Amniotic stem cell (primary cell): Measurements from ENCODE around the gene ANKS1B.
"Not testable (repeated sequence)": the region's sequence is repeated elsewhere in the genome, so short reads cannot be mapped to it uniquely, and the experiment has no call there.

Experiments
- DNase-seq: peaks from one replicate; lab custom pipeline; 2025; lab: John Stamatoyannopoulos, UW

The ANKS1B gene

DNA sequence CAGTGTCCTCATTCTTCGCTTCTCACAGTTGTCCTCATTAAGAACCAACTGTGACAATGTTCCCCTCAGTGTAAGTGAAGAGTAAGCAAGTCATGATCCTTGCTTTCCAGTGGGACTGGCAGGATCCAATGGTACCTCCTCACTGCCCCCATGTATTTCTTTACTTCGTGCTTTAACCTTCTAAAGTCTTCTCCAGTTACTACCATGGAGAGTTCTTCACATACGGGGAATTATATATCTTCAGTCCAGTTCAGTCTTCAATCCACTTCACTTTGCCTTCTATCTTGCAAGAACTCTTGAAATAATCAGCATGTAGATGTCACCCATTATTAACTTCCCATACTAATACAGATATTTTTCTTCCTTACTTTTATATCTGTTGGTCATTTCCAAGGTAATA is 719.1 kb downstream of the ANKS1B start:
- no peak for DNase-seq

- no peak for DNase-seq
Observed at GRCh38 chr12:99261256-99261655, 723.5 kb downstream of the ANKS1B start.

DNA sequence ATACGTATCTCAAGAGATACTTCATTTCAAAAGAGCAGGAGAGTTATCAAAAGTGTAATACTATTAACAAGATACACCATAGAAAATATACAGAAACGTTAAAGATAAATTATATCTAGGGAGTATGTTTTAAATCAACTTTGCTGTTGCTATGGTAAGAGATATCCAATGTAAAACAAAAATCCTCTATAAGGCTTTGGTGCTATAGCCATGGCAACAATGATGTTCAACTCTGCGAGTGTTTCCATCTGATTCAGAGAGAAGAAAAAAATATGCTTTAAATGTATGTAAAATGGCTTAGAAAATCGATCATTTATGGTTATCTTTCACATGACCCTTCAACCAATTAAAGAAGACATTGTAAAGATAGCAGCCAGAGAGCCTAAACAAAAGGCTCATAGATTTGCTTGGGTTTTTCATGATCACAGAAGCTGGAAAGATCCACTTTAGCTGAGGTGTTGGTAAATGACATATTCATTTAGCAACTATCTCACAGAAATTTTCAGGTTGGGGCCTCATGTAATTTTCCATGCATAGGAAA is 724.2 kb downstream of the ANKS1B start:
- DNase-seq = no peak

DNA sequence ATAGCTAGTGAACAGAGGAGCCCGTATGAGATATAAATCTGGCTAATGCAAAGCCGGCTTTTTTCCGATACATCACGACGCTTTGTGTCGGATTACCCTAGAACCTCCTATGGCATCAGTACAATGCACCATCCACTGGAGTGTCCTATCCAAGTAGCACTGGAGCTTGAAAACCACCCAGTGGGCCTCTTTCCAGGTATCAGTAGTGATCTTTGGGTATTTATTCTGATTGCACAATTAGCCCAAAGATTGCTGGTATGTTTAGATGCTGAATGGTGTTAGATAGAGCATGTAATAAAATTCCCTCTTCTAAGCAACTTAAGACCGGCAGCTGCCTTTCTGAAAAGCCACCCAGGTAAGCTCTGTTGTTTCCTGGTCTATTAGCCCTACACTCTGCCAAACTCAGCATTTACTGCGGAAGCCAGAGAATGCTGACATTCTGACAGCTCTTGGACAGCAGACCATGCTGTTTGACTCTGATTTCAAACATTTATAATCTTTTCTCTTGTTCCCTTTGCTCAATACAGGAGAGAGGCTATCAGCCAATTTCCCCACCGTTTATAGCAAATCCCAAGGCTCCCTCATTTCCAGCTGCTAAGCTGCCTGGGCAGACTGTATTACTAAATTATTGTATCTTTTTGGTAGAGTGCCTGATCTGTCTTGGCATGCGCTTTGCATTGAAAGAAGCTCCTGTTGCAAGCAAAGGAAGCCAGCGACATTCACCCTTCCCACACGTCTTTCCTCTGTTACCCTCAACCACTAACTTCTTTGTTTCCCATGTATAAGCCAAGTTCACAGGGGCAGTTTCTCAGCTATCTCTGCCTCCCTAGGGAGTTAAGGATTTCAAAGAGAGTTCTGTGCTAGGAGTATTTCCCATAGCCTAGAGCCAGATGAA is 725.4 kb downstream of the ANKS1B start:
- DNase-seq = no peak

GRCh38 chr12:99257672-99258071 is 727.1 kb downstream of the ANKS1B start:
- no peak for DNase-seq

DNA sequence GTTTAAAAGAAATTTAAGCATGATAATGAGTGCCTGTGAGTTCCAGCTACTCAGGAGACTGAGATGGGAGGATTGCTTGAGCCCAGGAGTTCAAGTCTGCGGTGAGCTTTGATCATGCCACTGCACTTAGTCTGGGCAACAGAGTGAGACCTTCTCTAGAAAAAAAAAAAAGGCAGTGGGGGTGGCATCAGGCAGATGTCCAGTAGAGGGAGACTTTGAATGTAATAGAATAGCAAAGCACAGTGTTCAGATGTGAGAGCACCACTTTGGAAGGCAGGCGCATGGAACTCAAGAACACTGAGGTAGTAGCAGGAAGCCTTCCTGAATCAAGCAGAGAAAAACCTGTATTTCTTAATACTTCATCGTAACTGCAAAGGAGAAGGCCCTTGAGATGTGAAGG is 731.7 kb downstream of the ANKS1B start:
- no peak for DNase-seq

GRCh38 chr12:99250091-99250490 is 734.6 kb downstream of the ANKS1B start:
- no peak for DNase-seq

GRCh38 chr12:99249543-99249942 is 735.2 kb downstream of the ANKS1B start:
- no peak for DNase-seq

GRCh38 chr12:99237907-99238538 is 746.7 kb downstream of the ANKS1B start:
- not testable (repeated sequence) for DNase-seq

DNA sequence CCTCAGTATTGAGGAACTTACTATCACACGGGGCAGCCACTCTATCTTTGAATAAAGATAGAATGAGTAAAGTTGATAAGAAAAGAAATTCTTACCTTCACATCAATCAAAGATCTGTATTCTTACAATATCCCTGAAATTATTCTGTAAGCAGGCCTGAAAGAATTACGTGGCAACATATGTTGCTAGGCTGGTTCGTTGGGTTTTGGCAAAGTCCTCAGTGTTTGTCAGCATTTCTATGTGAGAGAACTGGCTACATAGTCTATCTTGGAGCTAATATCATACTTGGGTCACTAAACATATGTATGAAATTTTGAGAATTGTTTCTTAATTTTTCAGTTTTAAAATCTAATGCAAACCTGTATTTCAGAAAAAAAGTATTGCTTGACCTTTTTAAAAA is 749.4 kb downstream of the ANKS1B start:
- no peak for DNase-seq

- DNase-seq = no peak
Observed at GRCh38 chr12:99234702-99235101, 750.0 kb downstream of the ANKS1B start.

DNA sequence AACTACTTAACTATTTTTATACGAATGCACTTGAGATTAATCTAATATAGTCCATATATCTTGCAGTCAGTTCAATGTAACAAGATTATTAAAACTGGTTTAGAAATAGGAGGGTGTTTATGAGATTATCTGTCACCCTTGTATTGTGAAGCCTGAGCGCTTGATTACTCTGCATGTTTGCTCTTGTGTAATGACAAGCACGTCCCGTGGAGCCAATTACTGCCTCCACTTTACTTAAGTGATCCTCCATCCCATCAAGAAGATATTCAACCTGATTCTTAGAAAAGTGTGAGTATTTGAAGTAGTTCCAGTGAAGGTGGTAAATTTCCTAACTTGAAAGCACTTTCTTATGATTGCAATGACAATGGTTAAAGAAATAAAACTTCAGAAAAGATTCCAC is 752.4 kb downstream of the ANKS1B start:
- DNase-seq = no peak

- no peak for DNase-seq
Observed at GRCh38 chr12:99231031-99231430, 753.7 kb downstream of the ANKS1B start.

DNA sequence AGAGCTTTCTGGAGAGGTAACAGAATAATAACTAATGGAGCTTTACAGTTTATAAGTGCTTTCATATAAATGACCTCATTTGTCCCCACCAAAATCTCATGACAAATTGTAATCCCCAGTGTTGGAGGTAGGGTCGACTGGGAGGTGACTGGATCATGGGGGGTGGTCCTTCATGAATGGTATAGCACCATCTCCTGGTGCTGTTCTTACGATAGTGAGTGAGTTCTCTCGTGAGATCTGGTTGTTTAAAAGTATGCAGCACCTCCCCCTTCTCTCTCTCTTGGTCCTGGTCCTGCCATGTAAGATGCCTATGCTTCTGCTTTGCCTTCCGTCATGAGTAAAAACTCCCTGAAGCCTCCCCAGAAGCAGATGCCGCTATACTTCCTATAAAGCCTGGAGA is 760.5 kb downstream of the ANKS1B start:
- no peak for DNase-seq

DNA sequence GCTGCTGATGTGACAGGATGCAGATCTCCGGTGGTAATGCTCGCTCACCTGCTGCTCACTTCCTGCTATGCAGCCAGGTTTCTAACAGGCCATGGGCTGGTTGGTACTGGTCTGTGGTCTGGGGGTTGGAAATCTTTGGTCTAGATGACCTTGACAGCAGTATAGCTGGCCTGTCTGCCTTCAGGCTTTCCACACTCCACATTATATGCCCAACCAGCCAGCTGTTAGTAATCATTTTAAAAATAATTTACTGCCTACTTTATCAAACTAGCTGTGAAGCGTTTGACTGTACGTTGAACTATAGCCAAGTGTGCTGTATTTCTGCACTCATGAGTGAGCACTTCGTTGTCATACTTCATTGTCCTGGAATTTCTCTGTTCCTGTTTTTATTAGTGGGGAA is 761.2 kb downstream of the ANKS1B start:
- DNase-seq = no peak

DNA sequence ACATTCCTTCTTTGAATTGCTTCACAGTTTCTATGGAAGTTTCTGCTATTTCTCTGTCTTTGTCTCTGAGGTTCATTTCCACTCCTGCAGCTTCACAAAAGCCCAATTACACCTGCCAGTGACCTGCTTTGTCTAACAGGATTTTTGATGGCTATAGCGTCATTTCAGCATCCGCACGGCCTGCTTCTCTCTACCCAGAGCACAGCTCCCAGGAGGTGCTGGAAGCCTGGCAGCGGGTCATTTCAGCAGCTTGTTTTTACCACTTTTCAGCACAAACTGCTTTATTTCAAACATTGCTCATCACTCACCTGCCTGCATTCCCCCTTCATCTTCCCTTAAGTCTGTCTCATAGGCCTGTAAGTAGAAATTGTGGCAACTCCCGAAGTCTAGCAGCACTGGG is 771.7 kb downstream of the ANKS1B start:
- no peak for DNase-seq

- DNase-seq = no peak
Observed at GRCh38 chr12:99212275-99212674, 772.5 kb downstream of the ANKS1B start.

DNA sequence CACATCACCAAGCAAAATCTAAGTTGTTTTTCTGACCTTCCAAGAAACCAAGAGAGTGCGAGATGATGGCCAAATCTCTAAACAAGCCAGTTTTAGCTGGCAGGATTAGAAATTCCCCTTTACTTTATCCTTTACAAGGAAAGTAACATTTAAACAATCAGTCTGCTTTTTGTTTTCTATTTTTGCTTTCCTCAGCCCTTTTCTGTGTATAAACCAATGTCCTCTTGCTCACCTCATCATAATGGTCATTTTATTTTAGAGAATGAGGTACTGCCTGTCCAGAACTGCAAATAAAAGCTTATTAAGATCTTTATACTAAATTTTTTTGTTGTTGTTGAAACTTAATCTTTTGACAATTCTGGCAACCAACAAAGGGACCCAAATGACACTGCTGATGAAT is 779.6 kb downstream of the ANKS1B start:
- DNase-seq = no peak

GRCh38 chr12:99201906-99202645 is 782.7 kb downstream of the ANKS1B start:
- DNase-seq = no peak

GRCh38 chr12:99200711-99201384 is 783.9 kb downstream of the ANKS1B start:
- DNase-seq = no peak

DNA sequence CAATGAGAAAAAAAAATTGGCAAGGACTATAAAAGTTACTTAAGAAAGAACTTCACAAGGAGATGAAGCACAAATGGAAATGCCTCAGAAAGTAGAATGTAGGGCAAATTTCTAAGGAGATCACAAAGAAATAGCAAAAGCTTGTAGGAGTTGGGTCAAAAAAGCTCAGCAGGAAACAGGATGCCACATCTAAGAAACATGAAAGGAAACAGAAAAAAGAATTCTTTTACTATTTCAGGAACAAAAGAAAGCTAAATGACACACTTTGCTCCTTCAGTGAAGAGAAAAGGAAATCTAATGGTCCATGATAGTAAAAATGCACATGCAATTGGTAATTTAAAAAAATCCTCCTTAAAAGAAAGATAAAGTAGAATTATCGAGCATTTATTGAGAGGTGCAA is 789.3 kb downstream of the ANKS1B start:
- DNase-seq = no peak

DNA sequence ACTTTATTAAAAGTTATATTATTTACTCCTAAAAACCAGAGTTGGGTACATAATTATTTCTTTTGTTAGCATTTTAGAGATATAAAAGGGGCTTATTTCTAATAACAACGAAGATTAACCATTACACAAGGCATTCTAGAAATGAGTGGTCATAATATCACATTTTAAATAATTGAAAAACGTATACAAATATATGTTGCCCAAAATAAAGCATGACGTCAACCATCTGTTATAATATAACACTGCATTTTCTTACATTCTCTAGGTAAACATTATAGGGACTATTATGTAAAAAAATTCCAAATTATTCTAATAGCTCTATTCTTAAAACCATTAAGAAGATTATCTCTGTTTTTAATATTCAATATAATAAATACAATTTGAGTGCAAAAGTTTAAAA is 792.2 kb downstream of the ANKS1B start:
- no peak for DNase-seq
